HEK293 (cell line): ENCODE measurements around the gene ELAVL2.

Experiments used
- KLF10 ChIP-seq: fragments of 450-650 bp; IDR thresholded peaks from 2 replicates; pipeline ENCODE4 v1.5.1; 2018; ENCODE audit warnings: missing biosample characterization, mild to moderate bottlenecking, missing genetic modification characterization
- KLF9 ChIP-seq: fragments of 450-650 bp; formaldehyde crosslinking; IDR thresholded peaks from 2 replicates; pipeline ENCODE4 v1.5.1; 2016; ENCODE audit warnings: missing biosample characterization, missing genetic modification characterization, low read depth
- REPIN1 ChIP-seq: fragments of 450-650 bp; formaldehyde crosslinking; IDR thresholded peaks from 2 replicates; pipeline ENCODE4 v1.5.1; 2017; ENCODE audit warnings: missing biosample characterization, missing genetic modification characterization, low read depth
- SP3 ChIP-seq: fragments of 450-650 bp; formaldehyde crosslinking; IDR thresholded peaks from 2 replicates; pipeline ENCODE4 v1.5.1; 2016; ENCODE audit warnings: missing biosample characterization, missing genetic modification characterization
- TCF7L2 ChIP-seq: IDR thresholded peaks from 2 replicates; pipeline ENCODE4 v1.6.1; 2011; ENCODE audit warnings: low read depth, mild to moderate bottlenecking, inconsistent platforms, low read length, moderate library complexity, borderline replicate concordance
- ZBTB20 ChIP-seq: fragments of 450-650 bp; formaldehyde crosslinking; IDR thresholded peaks from 2 replicates; pipeline ENCODE4 v1.5.1; 2016; ENCODE audit warnings: missing biosample characterization, missing genetic modification characterization
- ZNF114 ChIP-seq: fragments of 450-650 bp; formaldehyde crosslinking; IDR thresholded peaks from 2 replicates; pipeline ENCODE4 v1.5.0; 2017; ENCODE audit warnings: missing biosample characterization, missing genetic modification characterization
- ZNF146 ChIP-seq: fragments of 450-650 bp; formaldehyde crosslinking; IDR thresholded peaks from 2 replicates; pipeline ENCODE4 v1.5.1; 2016; ENCODE audit warnings: missing biosample characterization, missing genetic modification characterization
- ZNF155 ChIP-seq: fragments of 450-650 bp; formaldehyde crosslinking; IDR thresholded peaks from 2 replicates; pipeline ENCODE4 v1.5.1; 2016; ENCODE audit warnings: missing biosample characterization, missing genetic modification characterization
- ZNF175 ChIP-seq: fragments of 450-650 bp; formaldehyde crosslinking; IDR thresholded peaks from 2 replicates; pipeline ENCODE4 v1.5.1; 2016; ENCODE audit warnings: missing biosample characterization, missing genetic modification characterization
- ZNF292 ChIP-seq: fragments of 450-650 bp; formaldehyde crosslinking; IDR thresholded peaks from 2 replicates; pipeline ENCODE4 v1.5.1; 2016; ENCODE audit warnings: low read depth, missing biosample characterization, missing genetic modification characterization, borderline replicate concordance
- ZNF302 ChIP-seq: fragments of 450-650 bp; formaldehyde crosslinking; IDR thresholded peaks from 2 replicates; pipeline ENCODE4 v1.5.1; 2016; ENCODE audit warnings: missing biosample characterization, missing genetic modification characterization, low read depth
- ZNF514 ChIP-seq: fragments of 450-650 bp; formaldehyde crosslinking; IDR thresholded peaks from 2 replicates; pipeline ENCODE4 v1.5.1; 2016; ENCODE audit warnings: missing biosample characterization, missing genetic modification characterization
- ZNF529 ChIP-seq: fragments of 450-650 bp; formaldehyde crosslinking; IDR thresholded peaks from 2 replicates; pipeline ENCODE4 v1.5.1; 2017; ENCODE audit warnings: missing genetic modification characterization, missing biosample characterization; ENCODE audit not compliant: insufficient replicate concordance
- ZNF555 ChIP-seq: fragments of 450-650 bp; formaldehyde crosslinking; conservative IDR thresholded peaks from 2 replicates; pipeline ENCODE4 v1.5.1; 2017; ENCODE audit warnings: missing biosample characterization, mild to moderate bottlenecking, missing genetic modification characterization, inconsistent platforms
- ZNF560 ChIP-seq: fragments of 450-650 bp; formaldehyde crosslinking; IDR thresholded peaks from 2 replicates; pipeline ENCODE4 v1.5.1; 2017; ENCODE audit warnings: missing biosample characterization, missing genetic modification characterization, borderline replicate concordance
- ZNF571 ChIP-seq: fragments of 450-650 bp; formaldehyde crosslinking; IDR thresholded peaks from 2 replicates; pipeline ENCODE4 v1.5.0; 2017; ENCODE audit warnings: missing biosample characterization, missing genetic modification characterization
- ZNF596 ChIP-seq: fragments of 450-650 bp; IDR thresholded peaks from 2 replicates; pipeline ENCODE4 v1.5.0; 2018; ENCODE audit warnings: missing biosample characterization, mild to moderate bottlenecking, missing genetic modification characterization, moderate library complexity
- ZNF624 ChIP-seq: fragments of 450-650 bp; formaldehyde crosslinking; IDR thresholded peaks from 2 replicates; pipeline ENCODE4 v1.5.1; 2017; ENCODE audit warnings: missing biosample characterization, missing genetic modification characterization
- TF ChIP-seq, protein P1 (sequence below): fragments of 450-650 bp; formaldehyde crosslinking; IDR thresholded peaks from 2 replicates; pipeline ENCODE4 v1.5.1; 2017; ENCODE audit warnings: missing biosample characterization, missing genetic modification characterization
- TF ChIP-seq, protein P2 (sequence below): fragments of 450-650 bp; formaldehyde crosslinking; IDR thresholded peaks from 2 replicates; pipeline ENCODE4 v1.5.0; 2017; ENCODE audit warnings: missing biosample characterization, missing genetic modification characterization, borderline replicate concordance
- TF ChIP-seq, protein P3 (sequence below): fragments of 450-650 bp; formaldehyde crosslinking; IDR thresholded peaks from 2 replicates; pipeline ENCODE4 v1.5.1; 2016; ENCODE audit warnings: missing biosample characterization, missing genetic modification characterization
- TF ChIP-seq, protein P4 (sequence below): fragments of 450-650 bp; formaldehyde crosslinking; IDR thresholded peaks from 2 replicates; pipeline ENCODE4 v1.5.1; 2016; ENCODE audit warnings: missing biosample characterization, missing genetic modification characterization
- TF ChIP-seq, protein P5 (sequence below): fragments of 450-650 bp; formaldehyde crosslinking; IDR thresholded peaks from 2 replicates; pipeline ENCODE4 v1.5.1; 2016; ENCODE audit warnings: missing biosample characterization, missing genetic modification characterization
- TF ChIP-seq, protein P6 (sequence below): fragments of 450-650 bp; formaldehyde crosslinking; IDR thresholded peaks from 2 replicates; pipeline ENCODE4 v1.5.1; 2016; ENCODE audit warnings: missing biosample characterization, missing genetic modification characterization

ELAVL2 gene

DNA sequence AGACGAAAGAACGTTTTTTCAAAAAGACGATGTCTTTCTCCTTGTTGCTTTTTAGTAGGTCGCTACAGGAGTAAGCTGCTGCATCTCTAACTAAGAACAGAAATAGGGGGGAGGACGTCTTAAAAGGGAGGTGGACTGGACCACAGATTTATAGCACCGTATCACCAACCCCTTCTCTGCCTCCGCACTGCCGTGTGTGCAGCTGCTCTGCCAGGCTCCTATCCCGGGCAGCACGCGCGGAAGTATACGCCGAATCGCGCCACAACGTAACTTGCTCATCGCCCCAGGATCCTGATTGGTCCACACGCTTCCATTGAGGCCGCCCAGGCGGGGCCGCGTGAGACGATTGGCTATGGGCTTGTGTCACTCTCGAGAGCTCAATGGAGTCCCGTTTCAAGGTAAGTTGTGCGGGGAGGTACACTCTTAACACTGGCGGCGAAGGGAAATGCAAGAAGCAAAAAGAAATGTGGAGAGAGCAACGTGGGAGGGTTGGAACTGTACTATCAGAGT lies at the start of gene ELAVL2 (continued):
- no peak for TF ChIP-seq ZNF155
- no peak for TF ChIP-seq ZNF555 (tag by site-specific recombination)
- no peak for TF ChIP-seq ZNF514 (tag by site-specific recombination)
- TF ChIP-seq ZNF175, result no peak
- peak; percentile 67; the same call in 1 of the 2 replicates for TF ChIP-seq ZBTB20 (tag by site-specific recombination)
- TF ChIP-seq ZNF529 (tag by site-specific recombination), result no peak
- TF ChIP-seq KLF10, result no peak
- TF ChIP-seq, protein P1, sequence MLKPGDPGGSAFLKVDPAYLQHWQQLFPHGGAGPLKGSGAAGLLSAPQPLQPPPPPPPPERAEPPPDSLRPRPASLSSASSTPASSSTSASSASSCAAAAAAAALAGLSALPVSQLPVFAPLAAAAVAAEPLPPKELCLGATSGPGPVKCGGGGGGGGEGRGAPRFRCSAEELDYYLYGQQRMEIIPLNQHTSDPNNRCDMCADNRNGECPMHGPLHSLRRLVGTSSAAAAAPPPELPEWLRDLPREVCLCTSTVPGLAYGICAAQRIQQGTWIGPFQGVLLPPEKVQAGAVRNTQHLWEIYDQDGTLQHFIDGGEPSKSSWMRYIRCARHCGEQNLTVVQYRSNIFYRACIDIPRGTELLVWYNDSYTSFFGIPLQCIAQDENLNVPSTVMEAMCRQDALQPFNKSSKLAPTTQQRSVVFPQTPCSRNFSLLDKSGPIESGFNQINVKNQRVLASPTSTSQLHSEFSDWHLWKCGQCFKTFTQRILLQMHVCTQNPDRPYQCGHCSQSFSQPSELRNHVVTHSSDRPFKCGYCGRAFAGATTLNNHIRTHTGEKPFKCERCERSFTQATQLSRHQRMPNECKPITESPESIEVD (tag by site-specific recombination), result no peak
- TF ChIP-seq, protein P2, sequence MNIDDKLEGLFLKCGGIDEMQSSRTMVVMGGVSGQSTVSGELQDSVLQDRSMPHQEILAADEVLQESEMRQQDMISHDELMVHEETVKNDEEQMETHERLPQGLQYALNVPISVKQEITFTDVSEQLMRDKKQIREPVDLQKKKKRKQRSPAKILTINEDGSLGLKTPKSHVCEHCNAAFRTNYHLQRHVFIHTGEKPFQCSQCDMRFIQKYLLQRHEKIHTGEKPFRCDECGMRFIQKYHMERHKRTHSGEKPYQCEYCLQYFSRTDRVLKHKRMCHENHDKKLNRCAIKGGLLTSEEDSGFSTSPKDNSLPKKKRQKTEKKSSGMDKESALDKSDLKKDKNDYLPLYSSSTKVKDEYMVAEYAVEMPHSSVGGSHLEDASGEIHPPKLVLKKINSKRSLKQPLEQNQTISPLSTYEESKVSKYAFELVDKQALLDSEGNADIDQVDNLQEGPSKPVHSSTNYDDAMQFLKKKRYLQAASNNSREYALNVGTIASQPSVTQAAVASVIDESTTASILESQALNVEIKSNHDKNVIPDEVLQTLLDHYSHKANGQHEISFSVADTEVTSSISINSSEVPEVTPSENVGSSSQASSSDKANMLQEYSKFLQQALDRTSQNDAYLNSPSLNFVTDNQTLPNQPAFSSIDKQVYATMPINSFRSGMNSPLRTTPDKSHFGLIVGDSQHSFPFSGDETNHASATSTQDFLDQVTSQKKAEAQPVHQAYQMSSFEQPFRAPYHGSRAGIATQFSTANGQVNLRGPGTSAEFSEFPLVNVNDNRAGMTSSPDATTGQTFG (tag by site-specific recombination), result no peak
- TF ChIP-seq ZNF596 (tag by site-specific recombination), result no peak
- no peak for TF ChIP-seq ZNF302 (tag by site-specific recombination)
- no peak for TF ChIP-seq ZNF114 (tag by site-specific recombination)
- no peak for TF ChIP-seq ZNF571
- no peak for TF ChIP-seq TCF7L2
- TF ChIP-seq REPIN1, result no peak
- TF ChIP-seq, protein P3, sequence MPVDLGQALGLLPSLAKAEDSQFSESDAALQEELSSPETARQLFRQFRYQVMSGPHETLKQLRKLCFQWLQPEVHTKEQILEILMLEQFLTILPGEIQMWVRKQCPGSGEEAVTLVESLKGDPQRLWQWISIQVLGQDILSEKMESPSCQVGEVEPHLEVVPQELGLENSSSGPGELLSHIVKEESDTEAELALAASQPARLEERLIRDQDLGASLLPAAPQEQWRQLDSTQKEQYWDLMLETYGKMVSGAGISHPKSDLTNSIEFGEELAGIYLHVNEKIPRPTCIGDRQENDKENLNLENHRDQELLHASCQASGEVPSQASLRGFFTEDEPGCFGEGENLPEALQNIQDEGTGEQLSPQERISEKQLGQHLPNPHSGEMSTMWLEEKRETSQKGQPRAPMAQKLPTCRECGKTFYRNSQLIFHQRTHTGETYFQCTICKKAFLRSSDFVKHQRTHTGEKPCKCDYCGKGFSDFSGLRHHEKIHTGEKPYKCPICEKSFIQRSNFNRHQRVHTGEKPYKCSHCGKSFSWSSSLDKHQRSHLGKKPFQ, result 0 out of 2 replicates have a peak, but pooled peaks have one; percentile 49
- TF ChIP-seq ZNF146 (tag by site-specific recombination), result peak; percentile 43; the same call in 1 of the 2 replicates
- TF ChIP-seq KLF9 (tag by site-specific recombination), result peak; percentile 25; the same call in 1 of the 2 replicates
- TF ChIP-seq, protein P4, sequence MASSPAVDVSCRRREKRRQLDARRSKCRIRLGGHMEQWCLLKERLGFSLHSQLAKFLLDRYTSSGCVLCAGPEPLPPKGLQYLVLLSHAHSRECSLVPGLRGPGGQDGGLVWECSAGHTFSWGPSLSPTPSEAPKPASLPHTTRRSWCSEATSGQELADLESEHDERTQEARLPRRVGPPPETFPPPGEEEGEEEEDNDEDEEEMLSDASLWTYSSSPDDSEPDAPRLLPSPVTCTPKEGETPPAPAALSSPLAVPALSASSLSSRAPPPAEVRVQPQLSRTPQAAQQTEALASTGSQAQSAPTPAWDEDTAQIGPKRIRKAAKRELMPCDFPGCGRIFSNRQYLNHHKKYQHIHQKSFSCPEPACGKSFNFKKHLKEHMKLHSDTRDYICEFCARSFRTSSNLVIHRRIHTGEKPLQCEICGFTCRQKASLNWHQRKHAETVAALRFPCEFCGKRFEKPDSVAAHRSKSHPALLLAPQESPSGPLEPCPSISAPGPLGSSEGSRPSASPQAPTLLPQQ, result peak; percentile 96
- TF ChIP-seq ZNF624 (tag by site-specific recombination), result no peak
- no peak for TF ChIP-seq ZNF560 (tag by site-specific recombination)
- TF ChIP-seq, protein P5, sequence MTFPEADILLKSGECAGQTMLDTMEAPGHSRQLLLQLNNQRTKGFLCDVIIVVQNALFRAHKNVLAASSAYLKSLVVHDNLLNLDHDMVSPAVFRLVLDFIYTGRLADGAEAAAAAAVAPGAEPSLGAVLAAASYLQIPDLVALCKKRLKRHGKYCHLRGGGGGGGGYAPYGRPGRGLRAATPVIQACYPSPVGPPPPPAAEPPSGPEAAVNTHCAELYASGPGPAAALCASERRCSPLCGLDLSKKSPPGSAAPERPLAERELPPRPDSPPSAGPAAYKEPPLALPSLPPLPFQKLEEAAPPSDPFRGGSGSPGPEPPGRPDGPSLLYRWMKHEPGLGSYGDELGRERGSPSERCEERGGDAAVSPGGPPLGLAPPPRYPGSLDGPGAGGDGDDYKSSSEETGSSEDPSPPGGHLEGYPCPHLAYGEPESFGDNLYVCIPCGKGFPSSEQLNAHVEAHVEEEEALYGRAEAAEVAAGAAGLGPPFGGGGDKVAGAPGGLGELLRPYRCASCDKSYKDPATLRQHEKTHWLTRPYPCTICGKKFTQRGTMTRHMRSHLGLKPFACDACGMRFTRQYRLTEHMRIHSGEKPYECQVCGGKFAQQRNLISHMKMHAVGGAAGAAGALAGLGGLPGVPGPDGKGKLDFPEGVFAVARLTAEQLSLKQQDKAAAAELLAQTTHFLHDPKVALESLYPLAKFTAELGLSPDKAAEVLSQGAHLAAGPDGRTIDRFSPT, result peak; percentile 96
- TF ChIP-seq, protein P6, sequence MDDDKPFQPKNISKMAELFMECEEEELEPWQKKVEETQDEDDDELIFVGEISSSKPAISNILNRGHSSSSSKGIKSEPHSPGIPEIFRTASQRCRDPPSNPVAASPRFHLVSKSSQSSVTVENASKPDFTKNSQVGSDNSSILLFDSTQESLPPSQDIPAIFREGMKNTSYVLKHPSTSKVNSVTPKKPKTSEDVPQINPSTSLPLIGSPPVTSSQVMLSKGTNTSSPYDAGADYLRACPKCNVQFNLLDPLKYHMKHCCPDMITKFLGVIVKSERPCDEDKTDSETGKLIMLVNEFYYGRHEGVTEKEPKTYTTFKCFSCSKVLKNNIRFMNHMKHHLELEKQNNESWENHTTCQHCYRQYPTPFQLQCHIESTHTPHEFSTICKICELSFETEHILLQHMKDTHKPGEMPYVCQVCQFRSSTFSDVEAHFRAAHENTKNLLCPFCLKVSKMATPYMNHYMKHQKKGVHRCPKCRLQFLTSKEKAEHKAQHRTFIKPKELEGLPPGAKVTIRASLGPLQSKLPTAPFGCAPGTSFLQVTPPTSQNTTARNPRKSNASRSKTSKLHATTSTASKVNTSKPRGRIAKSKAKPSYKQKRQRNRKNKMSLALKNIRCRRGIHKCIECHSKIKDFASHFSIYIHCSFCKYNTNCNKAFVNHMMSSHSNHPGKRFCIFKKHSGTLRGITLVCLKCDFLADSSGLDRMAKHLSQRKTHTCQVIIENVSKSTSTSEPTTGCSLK, result no peak
- TF ChIP-seq ZNF292 (tag by site-specific recombination), result no peak
- TF ChIP-seq SP3 (tag by site-specific recombination), result peak; percentile 82
